Measurements from ENCODE around the gene GLB1L2. TPM values are rescaled to one million over a fixed set of nuclear protein-coding genes. Genes with fewer than 3 reads are reported as not detected.

GLB1L2 gene
- total RNA-seq = 1 to 10 TPM; 2.2 to 2.3 TPM

DNA sequence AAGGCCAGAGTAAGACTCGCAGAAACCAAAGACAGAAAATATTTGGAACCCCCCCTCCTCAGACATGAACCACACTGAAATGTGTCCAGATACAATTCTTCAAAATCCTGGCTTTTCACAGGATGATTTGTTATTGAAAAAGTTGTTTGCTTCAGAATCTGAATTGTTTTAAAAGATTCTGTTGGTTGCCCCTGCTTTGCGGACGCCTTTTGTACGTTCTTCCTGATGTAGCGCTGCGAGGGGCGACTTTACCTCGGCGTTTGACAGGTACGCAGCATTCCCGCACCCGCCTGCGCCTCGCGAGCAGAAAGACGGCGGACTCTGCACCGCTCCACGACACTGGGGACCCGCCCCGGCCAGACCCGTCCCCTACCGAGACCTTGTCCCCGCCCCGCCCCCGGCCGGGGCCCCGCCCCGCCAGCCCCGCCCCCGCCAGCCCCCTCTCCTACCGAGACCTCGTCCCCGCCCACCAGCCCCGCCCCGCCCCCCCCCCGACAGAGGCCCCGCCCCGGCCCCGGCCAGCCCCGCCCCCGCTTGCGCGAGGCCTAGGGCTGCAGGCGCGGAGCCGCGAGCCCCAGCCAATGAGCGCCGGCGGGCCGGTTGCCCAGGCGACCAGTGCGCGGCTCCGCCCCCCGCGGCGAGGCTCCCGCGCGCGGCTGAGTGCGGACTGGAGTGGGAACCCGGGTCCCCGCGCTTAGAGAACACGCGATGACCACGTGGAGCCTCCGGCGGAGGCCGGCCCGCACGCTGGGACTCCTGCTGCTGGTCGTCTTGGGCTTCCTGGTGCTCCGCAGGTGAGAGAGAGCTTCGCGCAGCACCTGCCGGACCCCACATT is at the start of gene GLB1L2:
Gene GLB1L2 (plus strand): TSS at position 635 of the 835 bp plus-strand sequence. CDS start 74 bp downstream, at position 709.

GRCh38 chr11:134412203-134413042 is 80.6 kb downstream of the GLB1L2 start, which contains the start of gene B3GAT1:
Gene B3GAT1 (minus strand): TSS chr11:134412242. CDS start chr11:134387659, 24,583 bp downstream.

Other genes with a start within 250 kb of the GLB1L2 start
- gene NCAPD3, start 108.0 kb upstream of the GLB1L2 start, total RNA-seq = 10 to 100 TPM; 90.9 to 92.7 TPM
- 10 to 100 TPM; 63.8 to 64.3 TPM for gene VPS26B, start 107.3 kb upstream of the GLB1L2 start, total RNA-seq
- 10 to 100 TPM; 56.3 to 57.1 TPM for gene THYN1, start 78.6 kb upstream of the GLB1L2 start, total RNA-seq
- gene ACAD8, start 78.4 kb upstream of the GLB1L2 start, total RNA-seq = 10 to 100 TPM; 21.3 to 21.8 TPM
- 1 to 10 TPM; 7.8 to 8.5 TPM for gene GLB1L3, start 55.6 kb upstream of the GLB1L2 start, total RNA-seq
- gene B3GAT1, start 80.3 kb downstream of the GLB1L2 start, total RNA-seq = 1 to 10 TPM; 2.1 to 3.0 TPM